ENCODE data around the gene FAIM2. TPM values are rescaled to one million over a fixed set of nuclear protein-coding genes. Genes with fewer than 3 reads are reported as not detected.
"Not testable (repeated sequence)": the region's sequence is repeated elsewhere in the genome, so short reads cannot be mapped to it uniquely, and the experiment has no call there.

Gene FAIM2
- total RNA-seq, 1 donor from 2014 or later = not detected

GRCh38 chr12:49882248-49882850 lies 21.4 kb downstream of the FAIM2 start:
- TF ChIP-seq CTCF (IDR thresholded peaks at IDR 0.05) = no peak
- H3K4me3 Mint-ChIP-seq = no peak overlapping the region
- peaks cover 21% of the 10 kb centered on the region for H3K27me3 Mint-ChIP-seq
- POLR2A ChIA-PET = no interaction called here
- H3K4me1 Mint-ChIP-seq = no peaks in the 10 kb centered on the region
- H3K27ac Mint-ChIP-seq = no peak overlapping the region
- H3K9me3 Mint-ChIP-seq = peaks cover 2% of the 10 kb centered on the region
- CTCF ChIA-PET = no interaction called here
- intact Hi-C loops (cut with micrococcal nuclease) = no loop called here
- no peaks in the 10 kb centered on the region for H3K36me3 Mint-ChIP-seq (ENCODE audit: low read depth)
- no peak for DNase-seq
- no peak for ATAC-seq (ENCODE audit: low read depth)

- ATAC-seq (ENCODE audit: low read depth) (no peak), DNase-seq (no peak)
- CTCF ChIA-PET = no interaction called here
- Mint-ChIP-seq H3K27ac (no peak overlapping the region), H3K36me3 (ENCODE audit: low read depth) (no peaks in the 10 kb centered on the region), H3K9me3 (peaks cover 2% of the 10 kb centered on the region), H3K4me3 (no peak overlapping the region), H3K27me3 (peaks cover 13% of the 10 kb centered on the region), H3K4me1 (no peaks in the 10 kb centered on the region)
- intact Hi-C loops (cut with micrococcal nuclease) = no loop called here
- no peak for TF ChIP-seq CTCF (IDR thresholded peaks at IDR 0.05)
- POLR2A ChIA-PET = interaction anchor here (0.6 kb wide), 1 partner anchor 113 kb away, joined by 3 read pairs; no protein-coding TSS in a partner anchor
Observed at GRCh38 chr12:49881415-49882247, 22.1 kb downstream of the FAIM2 start.

GRCh38 chr12:49880756-49881414 lies 22.8 kb downstream of the FAIM2 start:
- CTCF ChIA-PET = no interaction called here

GRCh38 chr12:49879065-49879464 lies 24.6 kb downstream of the FAIM2 start:
- intact Hi-C loops (cut with micrococcal nuclease); H3K4me3 Mint-ChIP-seq; H3K9me3 Mint-ChIP-seq; H3K4me1 Mint-ChIP-seq; H3K27ac Mint-ChIP-seq; H3K27me3 Mint-ChIP-seq; H3K36me3 Mint-ChIP-seq (ENCODE audit: low read depth); ATAC-seq (ENCODE audit: low read depth); DNase-seq; CTCF ChIA-PET; POLR2A ChIA-PET: not testable (repeated sequence)

More at GRCh38 chr12:49880756-49881414, 22.8 kb downstream of the FAIM2 start:
- ATAC-seq (ENCODE audit: low read depth) (no peak), DNase-seq (no peak)
- no peaks in the 10 kb centered on the region for H3K36me3 Mint-ChIP-seq (ENCODE audit: low read depth)
- H3K4me3 Mint-ChIP-seq = no peak overlapping the region
- TF ChIP-seq CTCF (IDR thresholded peaks at IDR 0.05) = no peak
- intact Hi-C loops (cut with micrococcal nuclease) = no loop called here
- H3K4me1 Mint-ChIP-seq = no peaks in the 10 kb centered on the region
- H3K9me3 Mint-ChIP-seq = peaks cover 2% of the 10 kb centered on the region
- H3K27ac Mint-ChIP-seq = no peak overlapping the region
- POLR2A ChIA-PET = no interaction called here
- H3K27me3 Mint-ChIP-seq = peaks cover 11% of the 10 kb centered on the region

- ATAC-seq (ENCODE audit: low read depth) (no peak), DNase-seq (no peak)
- Mint-ChIP-seq H3K4me1 (no peaks in the 10 kb centered on the region), H3K27me3 (peaks cover 8% of the 10 kb centered on the region), H3K36me3 (ENCODE audit: low read depth) (no peaks in the 10 kb centered on the region), H3K4me3 (no peak overlapping the region), H3K9me3 (peaks cover 2% of the 10 kb centered on the region), H3K27ac (no peak overlapping the region)
- no peak for TF ChIP-seq CTCF (IDR thresholded peaks at IDR 0.05)
- ChIA-PET CTCF (no interaction called here), POLR2A (no interaction called here)
- intact Hi-C loops (cut with micrococcal nuclease) = no loop called here
Observed at GRCh38 chr12:49878021-49878420, 25.7 kb downstream of the FAIM2 start.
